GM12865 (cell line): ENCODE data around the gene CLDN1.

ENCODE experiments used
- DNase-seq: peaks from one replicate; pipeline ENCODE4 v3.0.0; 2010; ENCODE audit warnings: low read depth
- H3K4me3 ChIP-seq: 2 replicates; pipeline ENCODE4 v1.5.1; 2011; ENCODE audit warnings: mild to moderate bottlenecking, low read depth, low read length, control low read depth
- CTCF ChIP-seq: IDR thresholded peaks from 2 replicates; pipeline ENCODE4 v1.5.1; 2011; ENCODE audit warnings: low read length, control low read depth, low read depth, inconsistent platforms; ENCODE audit not compliant: insufficient read depth; ENCODE audit errors: missing control alignments

CLDN1 gene

GRCh38 chr3:190258634-190259033 lies 63.6 kb downstream of the CLDN1 start:
- no peak for TF ChIP-seq CTCF
- DNase-seq = no peak
- no peak overlapping the region for H3K4me3 ChIP-seq
